Neural progenitor cell (in vitro differentiated cells): ENCODE measurements around the gene KDM2B. TPM values are rescaled to one million over a fixed set of nuclear protein-coding genes. Genes with fewer than 3 reads are reported as not detected.

ENCODE experiments used
- DNase-seq: peaks from one replicate; pipeline ENCODE4 v3.0.0-alpha.2; 2016; ENCODE audit warnings: low spot score
- H2AFZ ChIP-seq: fragments of 200-600 bp; sonication (generic); replicated peaks from 2 replicates; pipeline ENCODE4 v1.6.1; 2016; ENCODE audit warnings: antibody characterized with exemption
- H3F3A ChIP-seq: fragments of 200-600 bp; sonication (generic); 2 replicates; pipeline ENCODE4 v1.6.1; 2016; ENCODE audit warnings: antibody characterized with exemption, low read depth
- H3K27ac ChIP-seq: fragments of 200-600 bp; sonication (generic); 2 replicates; pipeline ENCODE4 v1.5.1; 2016; ENCODE audit warnings: mild to moderate bottlenecking
- H3K27me3 ChIP-seq: fragments of 200-600 bp; sonication (generic); 2 replicates; pipeline ENCODE4 v1.6.1; 2016; ENCODE audit warnings: mild to moderate bottlenecking, moderate library complexity
- H3K36me3 ChIP-seq: fragments of 200-600 bp; sonication (generic); 2 replicates; pipeline ENCODE4 v1.5.1; 2016
- H3K4me1 ChIP-seq: fragments of 200-600 bp; sonication (generic); 2 replicates; pipeline ENCODE4 v1.6.1; 2016; ENCODE audit warnings: mixed run types
- H3K4me2 ChIP-seq: fragments of 200-600 bp; sonication (generic); 2 replicates; pipeline ENCODE4 v1.6.1; 2016
- H3K4me3 ChIP-seq: fragments of 200-600 bp; sonication (generic); 2 replicates; pipeline ENCODE4 v1.5.1; 2016
- H3K79me2 ChIP-seq: fragments of 200-600 bp; sonication (generic); 2 replicates; pipeline ENCODE4 v1.6.1; 2016; ENCODE audit warnings: low read depth
- H3K9ac ChIP-seq: fragments of 200-600 bp; sonication (generic); 2 replicates; pipeline ENCODE4 v1.6.1; 2016
- H3K9me3 ChIP-seq: fragments of 200-600 bp; sonication (generic); 2 replicates; pipeline ENCODE4 v1.5.1; 2016; ENCODE audit warnings: low read depth
- H4K20me1 ChIP-seq: fragments of 200-600 bp; sonication (generic); 2 replicates; pipeline ENCODE4 v1.6.1; 2016; ENCODE audit warnings: low read depth
- H3K27ac Mint-ChIP-seq: 3 replicates; pipeline ENCODE4 v1.8.0; 2021; ENCODE audit warnings: mixed read lengths
- H3K27me3 Mint-ChIP-seq: 2 replicates; pipeline ENCODE4 v1.8.0; 2022; ENCODE audit warnings: low read depth, mild to moderate bottlenecking, inconsistent platforms, moderate library complexity, mixed read lengths; ENCODE audit not compliant: insufficient read depth
- H3K36me3 Mint-ChIP-seq: 3 replicates; pipeline ENCODE4 v1.8.0; 2021; ENCODE audit warnings: mixed read lengths
- H3K4me1 Mint-ChIP-seq: 3 replicates; pipeline ENCODE4 v1.8.0; 2021; ENCODE audit warnings: mixed read lengths
- H3K4me3 Mint-ChIP-seq: 3 replicates; pipeline ENCODE4 v1.8.0; 2021; ENCODE audit warnings: mild to moderate bottlenecking, moderate library complexity, mixed read lengths
- H3K9me3 Mint-ChIP-seq: 3 replicates; pipeline ENCODE4 v1.8.0; 2020; ENCODE audit warnings: mixed read lengths
- CTCF ChIP-seq: fragments of 200-600 bp; sonication (generic); IDR thresholded peaks from 2 replicates; pipeline ENCODE4 v1.5.1; 2017; ENCODE audit warnings: antibody characterized with exemption, mild to moderate bottlenecking
- EZH2 ChIP-seq: fragments of 200-600 bp; sonication (generic); IDR thresholded peaks from 2 replicates; pipeline ENCODE4 v1.6.1; 2017; ENCODE audit warnings: antibody characterized with exemption, mild to moderate bottlenecking, moderate library complexity
- EZH2phosphoT487 ChIP-seq: fragments of 200-600 bp; sonication (generic); IDR thresholded peaks from 2 replicates; pipeline ENCODE4 v1.6.1; 2017; ENCODE audit warnings: antibody characterized with exemption
- total RNA-seq: library from RNA; depleted of rRNA; stranded (reverse); fragments of >200 nt; gene quantifications from 2 replicates; pipeline ENCODE4 v1.2.3, GENCODE V29; 2015; ENCODE audit warnings: low replicate concordance

Gene KDM2B
- total RNA-seq, 1 donor from 2014 or later, result 85.3 TPM

GRCh38 chr12:121455766-121456420, 124.9 kb downstream of the KDM2B start:
- Histone ChIP-seq H3K9me3 (no peaks in the 10 kb centered on the region), H3K9ac (no peak overlapping the region), H3K36me3 (no peaks in the 10 kb centered on the region), H2AFZ (no peak overlapping the region), H3K4me2 (no peak overlapping the region), H4K20me1 (peaks cover 55% of the 10 kb centered on the region), H3K4me3 (no peak overlapping the region), H3K79me2 (peaks cover 72% of the 10 kb centered on the region), H3K27ac (no peak overlapping the region), H3K4me1 (no peaks in the 10 kb centered on the region), H3K27me3 (no peaks in the 10 kb centered on the region), H3F3A (no peaks in the 10 kb centered on the region)
- Mint-ChIP-seq H3K27me3 (peaks cover 6% of the 10 kb centered on the region), H3K4me1 (peaks cover 12% of the 10 kb centered on the region), H3K9me3 (peaks cover 3% of the 10 kb centered on the region), H3K4me3 (no peak overlapping the region), H3K36me3 (peaks cover 29% of the 10 kb centered on the region), H3K27ac (peak overlapping the region; percentile 2)
- TF ChIP-seq EZH2, result no peak
- DNase-seq, result no peak

- Mint-ChIP-seq H3K27me3 (peaks cover 6% of the 10 kb centered on the region), H3K36me3 (peaks cover 23% of the 10 kb centered on the region), H3K4me1 (peaks cover 12% of the 10 kb centered on the region), H3K9me3 (peaks cover 3% of the 10 kb centered on the region), H3K4me3 (no peak overlapping the region), H3K27ac (peak overlapping the region; percentile 76)
- no peaks in the 10 kb centered on the region for H3F3A ChIP-seq
- no peaks in the 10 kb centered on the region for H3K4me1 ChIP-seq
- H3K27me3 ChIP-seq, result no peaks in the 10 kb centered on the region
- TF ChIP-seq CTCF (no peak), EZH2 (no peak), EZH2phosphoT487 (no peak)
- H4K20me1 ChIP-seq, result peaks cover 55% of the 10 kb centered on the region
- no peaks in the 10 kb centered on the region for H3K36me3 ChIP-seq
- H3K9ac ChIP-seq, result no peak overlapping the region
- H3K4me3 ChIP-seq, result no peak overlapping the region
- H2AFZ ChIP-seq, result no peak overlapping the region
- no peak overlapping the region for H3K27ac ChIP-seq
- DNase-seq, result no peak
- no peaks in the 10 kb centered on the region for H3K9me3 ChIP-seq
- H3K79me2 ChIP-seq, result peaks cover 63% of the 10 kb centered on the region
- no peak overlapping the region for H3K4me2 ChIP-seq
Observed at GRCh38 chr12:121454921-121455320, 125.9 kb downstream of the KDM2B start.

- no peaks in the 10 kb centered on the region for H3K4me1 ChIP-seq
- H3K9me3 Mint-ChIP-seq, result no peaks in the 10 kb centered on the region
- H3K27ac ChIP-seq, result no peak overlapping the region
- H3K9me3 ChIP-seq, result no peaks in the 10 kb centered on the region
- DNase-seq, result no peak
- peaks cover 58% of the 10 kb centered on the region for H3K79me2 ChIP-seq
- H3K4me2 ChIP-seq, result no peak overlapping the region
- H4K20me1 ChIP-seq, result peaks cover 64% of the 10 kb centered on the region
- H3K4me1 Mint-ChIP-seq, result peaks cover 12% of the 10 kb centered on the region
- H3K9ac ChIP-seq, result no peak overlapping the region
- no peaks in the 10 kb centered on the region for H3F3A ChIP-seq
- no peak overlapping the region for H2AFZ ChIP-seq
- TF ChIP-seq EZH2 (no peak), CTCF (no peak), EZH2phosphoT487 (no peak)
- H3K36me3 Mint-ChIP-seq, result peaks cover 22% of the 10 kb centered on the region
- no peaks in the 10 kb centered on the region for H3K27me3 ChIP-seq
- H3K4me3 Mint-ChIP-seq, result no peak overlapping the region
- H3K27me3 Mint-ChIP-seq, result peaks cover 6% of the 10 kb centered on the region
- no peaks in the 10 kb centered on the region for H3K36me3 ChIP-seq
- no peak overlapping the region for H3K27ac Mint-ChIP-seq
- H3K4me3 ChIP-seq, result no peak overlapping the region
Observed at GRCh38 chr12:121453629-121454028, 127.2 kb downstream of the KDM2B start.

GRCh38 chr12:121452985-121453360, 127.8 kb downstream of the KDM2B start:
- Mint-ChIP-seq H3K4me1 (peaks cover 15% of the 10 kb centered on the region), H3K9me3 (no peaks in the 10 kb centered on the region), H3K4me3 (no peak overlapping the region), H3K27ac (no peak overlapping the region), H3K36me3 (peaks cover 26% of the 10 kb centered on the region), H3K27me3 (peaks cover 9% of the 10 kb centered on the region)
- Histone ChIP-seq H3K4me2 (no peak overlapping the region), H3K4me1 (no peaks in the 10 kb centered on the region), H3K9me3 (no peaks in the 10 kb centered on the region), H3K27ac (no peak overlapping the region), H3K79me2 (peaks cover 53% of the 10 kb centered on the region), H3F3A (no peaks in the 10 kb centered on the region), H3K27me3 (no peaks in the 10 kb centered on the region), H2AFZ (no peak overlapping the region), H3K9ac (no peak overlapping the region), H4K20me1 (peaks cover 64% of the 10 kb centered on the region), H3K36me3 (no peaks in the 10 kb centered on the region), H3K4me3 (no peak overlapping the region)
- no peak for TF ChIP-seq EZH2
- TF ChIP-seq EZH2phosphoT487, result no peak
- TF ChIP-seq CTCF, result no peak
- no peak for DNase-seq
